Activated T-cell treated with anti-CD3 and anti-CD28 coated beads, Interleukin-2, amount 50 U/mL, for 72 hours (primary cell): ENCODE results near the gene IL15. TPM values are rescaled to one million over a fixed set of nuclear protein-coding genes. Genes with fewer than 3 reads are reported as not detected.
"Not testable (repeated sequence)": the region's sequence is repeated elsewhere in the genome, so short reads cannot be mapped to it uniquely, and the experiment has no call there.

Experiments
- ATAC-seq, 2 donors: fragments of 150-1000 bp; cut with Tn5 transposase; replicated peaks in 1 of 2; 2 replicates each; pipeline ENCODE4 v1.10.0; 2021; ENCODE audit warnings: moderate library complexity in 2 of 2, mild to moderate bottlenecking in 1 of 2
- DNase-seq, 2 donors: peaks; one replicate each; pipeline ENCODE4 v3.0.0; 2021 to 2022; ENCODE audit warnings: mixed read lengths in 1 of 2
- H3K27ac Mint-ChIP-seq: one replicate; pipeline ENCODE4 v1.8.0; 2022; ENCODE audit warnings: mild to moderate bottlenecking, moderate library complexity, mixed read lengths
- H3K27me3 Mint-ChIP-seq: one replicate; pipeline ENCODE4 v1.8.0; 2022; ENCODE audit warnings: low read depth, mixed read lengths
- H3K36me3 Mint-ChIP-seq, 2 donors: one replicate each; pipeline ENCODE4 v1.8.0; 2022; ENCODE audit warnings: mixed read lengths in 2 of 2, mild to moderate bottlenecking in 1 of 2; ENCODE audit not compliant: insufficient read depth in 2 of 2
- H3K4me1 Mint-ChIP-seq: one replicate; pipeline ENCODE4 v1.8.0; 2022; ENCODE audit warnings: low read depth, mixed read lengths
- H3K4me3 Mint-ChIP-seq, 2 donors: one replicate each; pipeline ENCODE4 v1.8.0; 2022; ENCODE audit warnings: mild to moderate bottlenecking in 2 of 2, mixed read lengths in 2 of 2, moderate library complexity in 2 of 2
- H3K9me3 Mint-ChIP-seq, 2 donors: one replicate each; pipeline ENCODE4 v1.8.0; 2022; ENCODE audit warnings: mixed read lengths in 2 of 2
- total RNA-seq, 2 donors: library from RNA; stranded (reverse); gene quantifications; one replicate each; pipeline ENCODE4 v1.2.3, GENCODE V29; 2022

IL15 gene
- total RNA-seq, 2 donors from 2014 or later = 2.1 TPM

DNA sequence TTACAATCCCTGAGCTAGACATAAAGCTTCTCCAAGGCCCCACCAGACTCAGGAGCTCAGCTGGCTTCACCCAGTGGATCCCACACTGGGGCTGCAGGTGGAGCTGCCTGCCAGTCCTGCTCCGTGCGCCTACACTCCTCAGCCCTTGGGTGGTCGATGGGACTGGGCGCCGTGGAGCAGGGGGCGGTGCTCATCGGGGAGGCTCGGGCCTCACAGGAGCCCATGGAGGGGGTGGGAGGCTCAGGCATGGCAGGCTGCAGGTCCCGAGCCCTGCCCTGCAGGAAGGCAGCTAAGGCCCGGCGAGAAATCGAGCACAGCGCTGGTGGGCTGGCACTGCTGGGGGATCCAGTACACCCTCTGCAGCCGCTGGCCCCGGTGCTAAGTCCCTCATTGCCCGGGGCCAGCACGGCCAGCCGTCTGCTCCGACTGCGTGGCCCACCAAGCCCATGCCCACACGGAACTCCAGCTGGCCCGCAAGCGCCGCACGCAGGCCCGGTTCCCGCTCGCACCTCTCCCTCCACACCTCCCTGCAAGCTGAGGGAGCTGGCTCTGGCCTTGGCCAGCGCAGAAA, 53.4 kb downstream of the IL15 start:
- H3K36me3 Mint-ChIP-seq, H3K4me3 Mint-ChIP-seq, ATAC-seq, H3K27ac Mint-ChIP-seq, H3K4me1 Mint-ChIP-seq, H3K27me3 Mint-ChIP-seq, H3K9me3 Mint-ChIP-seq, DNase-seq: not testable (repeated sequence)

DNA sequence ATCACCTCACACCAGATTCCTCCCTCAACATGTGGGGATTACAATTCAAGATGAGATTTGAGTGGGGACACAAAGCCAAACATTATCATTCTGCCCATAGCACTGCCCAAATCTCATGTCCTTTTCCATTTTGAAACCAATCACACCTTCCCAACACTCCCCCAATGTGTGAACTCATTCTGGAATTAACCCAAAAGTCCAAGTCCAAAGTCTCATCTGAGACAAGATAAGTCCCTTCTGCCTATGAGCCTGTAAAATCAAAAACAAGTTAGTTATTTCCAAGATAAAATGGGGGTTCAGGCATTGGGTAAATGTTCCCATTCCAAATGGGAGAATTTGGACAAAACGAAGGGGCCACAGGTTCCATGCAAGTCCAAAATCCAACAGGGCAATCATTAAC, 54.9 kb downstream of the IL15 start:
- not testable (repeated sequence) for H3K4me3 Mint-ChIP-seq, H3K36me3 Mint-ChIP-seq, H3K9me3 Mint-ChIP-seq, DNase-seq, H3K27me3 Mint-ChIP-seq, H3K27ac Mint-ChIP-seq, ATAC-seq, H3K4me1 Mint-ChIP-seq

DNA sequence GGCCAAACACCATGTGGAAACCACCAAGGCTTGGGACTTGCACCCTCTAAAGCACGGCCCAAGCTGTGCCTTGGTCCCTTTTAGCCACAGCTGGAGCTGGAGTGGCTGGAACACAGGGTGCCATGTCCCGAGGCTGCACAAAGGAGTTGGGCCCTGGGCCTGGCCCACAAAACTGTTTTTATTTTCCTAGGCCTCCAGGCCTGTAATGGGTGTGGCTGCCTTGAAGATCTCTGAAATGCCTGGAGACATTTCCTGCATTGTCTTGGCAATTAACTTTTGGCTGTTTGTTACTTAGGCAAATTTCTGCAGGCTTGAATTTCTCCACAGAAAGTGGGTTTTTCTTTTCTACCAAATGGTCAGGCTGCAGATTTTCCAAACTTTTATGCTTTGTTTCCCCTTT, 55.7 kb downstream of the IL15 start:
- Mint-ChIP-seq H3K36me3 (no peaks in the 10 kb centered on the region), H3K27me3 (no peaks in the 10 kb centered on the region), H3K27ac (no peak overlapping the region), H3K4me1 (no peaks in the 10 kb centered on the region), H3K4me3 (no peak overlapping the region), H3K9me3 (no peaks in the 10 kb centered on the region)
- DNase-seq (no peak), ATAC-seq (no peak)

DNA sequence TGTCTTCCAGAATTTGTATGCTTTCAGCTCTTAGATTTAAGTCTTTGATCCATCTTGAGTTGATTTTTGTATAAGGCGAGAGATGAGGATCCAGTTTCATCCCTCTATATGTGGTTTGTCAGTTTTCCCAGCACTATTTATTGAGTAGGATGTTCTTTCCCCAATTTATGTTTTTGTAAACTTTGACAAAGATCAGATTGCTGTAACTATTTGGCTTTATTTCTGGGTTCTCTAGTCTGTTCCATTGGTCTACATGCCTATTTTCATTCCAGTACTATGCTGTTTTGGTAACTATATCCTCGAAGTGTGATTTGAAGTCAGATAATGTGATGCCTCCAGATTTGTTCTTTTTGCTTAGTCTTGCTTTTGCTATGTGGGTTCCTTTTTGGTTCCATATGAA, 60.7 kb downstream of the IL15 start:
- Mint-ChIP-seq H3K36me3 (no peaks in the 10 kb centered on the region), H3K4me3 (no peak overlapping the region), H3K9me3 (no peaks in the 10 kb centered on the region), H3K27ac (no peak overlapping the region), H3K27me3 (no peaks in the 10 kb centered on the region), H3K4me1 (no peaks in the 10 kb centered on the region)
- no peak for ATAC-seq
- DNase-seq = no peak

DNA sequence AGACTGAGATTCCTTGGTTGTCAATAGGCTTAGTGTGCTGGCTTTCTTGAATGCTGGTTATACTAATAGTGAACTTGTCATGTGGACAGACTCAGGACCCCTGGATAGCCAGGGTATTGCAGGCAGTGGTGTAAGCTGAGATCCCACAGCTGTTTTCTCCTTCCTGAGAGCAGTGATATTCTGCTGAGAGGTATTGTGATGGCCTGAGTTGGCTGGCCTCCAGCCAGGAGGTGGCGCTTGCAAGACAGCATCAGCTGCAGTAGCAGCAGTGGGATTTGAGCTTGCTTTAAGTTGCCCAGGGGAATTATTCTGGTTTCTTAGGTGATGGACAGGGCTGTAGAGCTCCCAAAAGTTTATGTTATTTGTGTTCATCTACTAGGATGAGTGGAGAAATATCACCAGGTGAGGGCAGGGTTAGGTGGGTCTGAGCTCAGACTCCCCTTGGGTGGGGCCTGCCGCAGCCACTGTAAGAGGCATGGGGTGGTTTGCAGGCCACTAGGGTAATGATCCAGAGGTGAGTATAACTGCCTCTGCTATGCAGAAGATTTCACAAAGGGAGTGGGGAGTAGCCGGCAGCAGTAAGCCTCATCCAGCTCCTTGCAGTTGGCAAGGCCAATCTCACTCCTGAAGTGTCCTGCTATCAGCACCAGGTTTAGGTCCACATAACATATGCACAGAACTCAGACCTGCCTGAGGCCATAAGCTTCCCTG, 66.2 kb downstream of the IL15 start:
- Mint-ChIP-seq H3K4me3 (no peak overlapping the region), H3K4me1 (no peaks in the 10 kb centered on the region), H3K9me3 (peaks cover 0 to 5% of the 10 kb centered on the region in 2 donors), H3K36me3 (no peaks in the 10 kb centered on the region), H3K27ac (no peak overlapping the region), H3K27me3 (no peaks in the 10 kb centered on the region)
- no peak for ATAC-seq
- no peak for DNase-seq

DNA sequence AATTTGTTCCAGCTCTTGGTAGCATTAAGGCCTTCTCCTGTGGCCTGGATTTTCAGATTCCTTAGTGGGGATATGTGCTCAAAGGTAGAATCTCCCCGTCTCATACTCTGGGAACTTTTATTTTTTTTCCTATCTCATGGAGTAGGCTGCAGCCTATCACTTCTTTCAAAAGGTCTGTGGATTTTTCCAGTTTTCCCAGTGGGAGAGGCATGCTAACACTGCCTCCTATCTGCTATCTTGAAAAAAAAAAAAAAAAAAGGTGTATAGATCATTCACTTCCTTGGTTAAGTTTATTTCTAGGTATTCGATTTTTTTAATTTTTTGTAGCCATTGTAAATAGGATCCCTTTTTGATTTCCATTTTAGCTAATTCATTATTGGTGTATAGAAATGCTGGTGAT, 67.1 kb downstream of the IL15 start:
- DNase-seq = no peak
- Mint-ChIP-seq H3K4me1 (no peaks in the 10 kb centered on the region), H3K4me3 (no peak overlapping the region), H3K36me3 (no peaks in the 10 kb centered on the region), H3K27ac (no peak overlapping the region), H3K27me3 (no peaks in the 10 kb centered on the region), H3K9me3 (peaks cover 0 to 6% of the 10 kb centered on the region in 2 donors)
- no peak for ATAC-seq

DNA sequence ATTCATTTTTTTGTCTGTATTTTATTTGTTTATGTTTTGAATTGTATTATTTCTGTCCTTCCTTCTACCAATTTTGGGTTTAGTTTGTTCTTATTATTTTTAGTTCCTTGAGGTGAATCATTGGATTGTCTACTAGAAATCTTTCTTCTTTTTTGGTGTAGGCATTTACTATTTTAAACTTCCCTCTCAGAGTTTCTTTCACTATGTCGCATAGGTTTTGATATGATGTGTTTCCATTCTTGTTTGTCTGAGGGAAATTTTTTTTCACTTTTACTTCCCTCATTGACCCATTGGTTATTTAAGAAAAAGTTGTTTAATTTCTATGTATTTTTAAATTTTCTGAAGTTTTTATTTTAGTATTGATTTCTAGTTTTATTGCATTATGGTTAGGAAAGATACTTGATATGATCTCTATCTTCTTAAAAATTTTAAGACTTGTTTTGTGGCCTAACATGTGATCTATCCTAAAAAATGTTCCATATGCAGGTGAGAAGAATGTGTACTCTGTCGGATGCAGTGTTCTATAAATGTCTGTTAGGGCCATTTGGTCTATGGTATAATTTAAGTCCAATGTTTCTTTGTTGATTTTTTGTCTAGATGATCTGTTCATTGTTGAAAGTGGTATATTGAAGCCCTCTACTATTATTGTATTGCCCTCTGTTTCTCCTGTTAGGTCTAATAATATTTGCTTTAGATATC, 68.8 kb downstream of the IL15 start:
- peaks cover 0 to 6% of the 10 kb centered on the region in 2 donors for H3K9me3 Mint-ChIP-seq
- no peaks in the 10 kb centered on the region for H3K36me3 Mint-ChIP-seq
- no peak overlapping the region for H3K4me3 Mint-ChIP-seq
- ATAC-seq (no peak), DNase-seq (no peak)
- H3K27ac Mint-ChIP-seq = peak overlapping the region; percentile 43
- H3K27me3 Mint-ChIP-seq = no peaks in the 10 kb centered on the region
- H3K4me1 Mint-ChIP-seq = no peaks in the 10 kb centered on the region

DNA sequence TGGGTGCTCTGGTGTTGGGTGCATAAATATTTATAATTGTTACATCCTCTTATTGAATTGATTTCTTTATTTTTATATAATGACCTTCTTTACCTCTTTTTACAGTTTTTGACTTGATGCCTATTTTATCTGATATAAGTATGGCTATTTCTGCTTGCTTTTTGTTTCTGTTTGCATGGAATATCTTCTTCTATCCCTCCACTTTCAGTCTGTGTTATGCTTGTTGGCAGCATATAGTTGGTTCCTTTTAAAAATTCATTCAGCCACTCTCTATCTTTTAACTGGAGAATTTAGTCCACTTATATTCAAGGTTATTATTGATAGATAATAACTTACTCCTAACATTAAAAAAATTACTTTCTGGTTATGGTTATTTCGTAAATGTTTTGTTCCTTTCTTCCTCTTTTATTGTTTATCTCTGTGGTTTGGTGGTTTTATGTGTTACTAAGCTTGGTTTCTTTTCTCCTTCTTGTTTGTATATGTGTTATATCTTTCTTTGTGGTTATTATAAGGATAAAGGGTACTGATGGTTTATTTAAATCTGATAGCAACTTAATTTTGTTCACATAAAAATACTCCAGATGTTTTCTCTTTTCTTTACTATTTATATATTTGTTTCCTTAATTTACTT, 69.5 kb downstream of the IL15 start:
- no peak overlapping the region for H3K27ac Mint-ChIP-seq

DNA sequence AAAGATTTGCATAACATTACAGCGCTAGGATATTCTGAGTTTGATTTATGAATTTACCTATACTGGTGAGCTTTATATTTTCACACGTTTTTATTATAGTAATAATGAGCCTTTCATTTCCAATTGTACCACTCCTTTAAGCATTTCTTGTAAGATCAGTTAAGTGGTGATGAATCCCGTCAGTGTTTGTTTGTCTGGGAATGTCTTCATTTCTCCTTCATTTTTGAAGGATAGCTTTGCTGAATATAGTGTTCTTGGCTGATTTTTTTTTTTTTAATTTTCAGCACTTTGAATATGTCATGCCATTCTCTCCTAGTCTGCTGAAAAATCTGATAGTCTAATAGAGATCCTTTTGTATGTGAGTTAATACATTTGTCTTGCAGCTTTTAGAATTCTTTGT, 70.1 kb downstream of the IL15 start:
- no peaks in the 10 kb centered on the region for H3K4me1 Mint-ChIP-seq
- ATAC-seq (no peak), DNase-seq (no peak)
- H3K9me3 Mint-ChIP-seq = peaks cover 0 to 6% of the 10 kb centered on the region in 2 donors
- H3K27ac Mint-ChIP-seq = no peak overlapping the region
- H3K4me3 Mint-ChIP-seq = no peak overlapping the region
- H3K36me3 Mint-ChIP-seq = no peaks in the 10 kb centered on the region
- H3K27me3 Mint-ChIP-seq = no peaks in the 10 kb centered on the region

More for the DNA sequence above, 69.5 kb downstream of the IL15 start:
- no peaks in the 10 kb centered on the region for H3K27me3 Mint-ChIP-seq
- H3K9me3 Mint-ChIP-seq = peaks cover 0 to 6% of the 10 kb centered on the region in 2 donors
- no peaks in the 10 kb centered on the region for H3K36me3 Mint-ChIP-seq
- no peaks in the 10 kb centered on the region for H3K4me1 Mint-ChIP-seq
- ATAC-seq (no peak), DNase-seq (no peak)
- no peak overlapping the region for H3K4me3 Mint-ChIP-seq

DNA sequence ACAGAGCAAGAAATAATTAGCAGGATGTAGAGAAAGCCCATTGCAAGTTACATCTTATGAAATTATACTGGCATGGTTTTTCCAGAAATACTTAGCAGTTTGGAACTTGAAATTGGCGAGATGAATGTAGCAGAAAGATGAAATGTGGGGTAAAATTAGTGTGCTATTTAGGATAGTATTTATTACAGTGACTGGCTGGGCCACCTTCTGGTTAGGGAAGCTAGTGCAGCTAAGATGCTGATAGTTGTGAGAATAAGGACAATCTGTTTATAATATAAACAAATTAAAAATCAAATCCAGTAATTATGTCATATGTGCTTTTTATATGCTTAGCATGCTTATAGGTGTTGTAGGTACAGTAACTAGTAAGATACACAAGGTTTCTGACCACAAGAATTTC, 74.8 kb downstream of the IL15 start:
- H3K9me3 Mint-ChIP-seq = peaks cover 0 to 6% of the 10 kb centered on the region in 2 donors
- no peak overlapping the region for H3K4me3 Mint-ChIP-seq
- no peaks in the 10 kb centered on the region for H3K27me3 Mint-ChIP-seq
- peaks cover 0 to 1% of the 10 kb centered on the region in 2 donors for H3K36me3 Mint-ChIP-seq
- no peaks in the 10 kb centered on the region for H3K4me1 Mint-ChIP-seq
- DNase-seq = no peak
- no peak for ATAC-seq
- no peak overlapping the region for H3K27ac Mint-ChIP-seq

DNA sequence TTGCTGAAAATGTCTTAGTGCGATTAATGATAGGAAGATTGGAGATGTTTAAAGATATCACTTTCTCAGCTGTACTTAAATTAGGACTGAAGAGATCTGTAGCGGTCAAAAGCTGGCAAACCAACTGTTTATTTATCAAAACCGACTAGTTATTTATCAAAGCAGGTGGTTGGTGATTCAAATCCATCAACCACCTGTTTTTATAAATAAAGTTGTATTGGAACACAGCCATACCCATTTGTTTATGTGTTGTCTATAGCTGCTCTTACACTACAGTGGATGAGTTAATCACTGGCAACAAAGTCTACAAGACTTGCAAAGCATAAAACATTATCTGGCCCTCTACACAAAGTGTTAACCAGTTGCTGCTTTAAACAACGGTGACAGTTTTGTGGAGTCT, 76.8 kb downstream of the IL15 start:
- H3K4me3 Mint-ChIP-seq = no peak overlapping the region
- no peaks in the 10 kb centered on the region for H3K4me1 Mint-ChIP-seq
- H3K27me3 Mint-ChIP-seq = no peaks in the 10 kb centered on the region

DNA sequence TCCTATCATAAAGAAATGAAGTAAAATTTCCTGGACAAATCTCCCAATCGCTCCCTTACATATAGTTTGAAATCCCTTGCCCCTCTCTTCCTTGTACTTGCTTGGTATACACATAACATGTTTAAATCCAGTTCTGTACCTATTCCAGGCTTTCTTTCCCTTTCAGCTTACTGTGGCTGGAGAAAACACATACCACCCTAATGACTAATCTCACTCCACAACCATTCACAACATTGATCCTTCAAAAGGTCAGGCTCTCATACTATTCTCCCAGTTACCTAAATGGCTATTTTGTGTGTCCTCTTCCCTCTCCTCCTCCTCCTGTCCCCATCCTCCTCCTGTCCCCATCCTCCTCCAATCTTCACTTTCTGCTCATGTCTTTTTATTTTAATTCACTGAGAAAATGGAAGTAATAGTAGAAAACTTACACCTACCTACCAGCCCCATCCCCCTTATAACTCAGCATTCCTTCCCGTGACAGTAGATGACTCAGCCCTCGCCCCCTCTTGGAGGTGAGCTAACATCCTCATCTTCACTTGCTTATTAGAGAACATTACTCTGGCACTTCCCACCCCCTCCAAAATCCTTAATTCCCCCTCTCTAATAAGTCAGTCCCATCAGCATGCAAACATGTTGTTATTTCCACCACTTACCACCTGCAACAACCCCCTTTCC, 77.5 kb downstream of the IL15 start:
- ATAC-seq = no peak
- Mint-ChIP-seq H3K27ac (no peak overlapping the region), H3K36me3 (peaks cover 0 to 1% of the 10 kb centered on the region in 2 donors), H3K9me3 (peaks cover 0 to 6% of the 10 kb centered on the region in 2 donors), H3K4me1 (no peaks in the 10 kb centered on the region), H3K4me3 (no peak overlapping the region), H3K27me3 (no peaks in the 10 kb centered on the region)
- no peak for DNase-seq

More for the DNA sequence above, 76.8 kb downstream of the IL15 start:
- Mint-ChIP-seq H3K27ac (no peak overlapping the region), H3K9me3 (peaks cover 0 to 6% of the 10 kb centered on the region in 2 donors), H3K36me3 (peaks cover 0 to 1% of the 10 kb centered on the region in 2 donors)
- ATAC-seq = no peak
- no peak for DNase-seq

DNA sequence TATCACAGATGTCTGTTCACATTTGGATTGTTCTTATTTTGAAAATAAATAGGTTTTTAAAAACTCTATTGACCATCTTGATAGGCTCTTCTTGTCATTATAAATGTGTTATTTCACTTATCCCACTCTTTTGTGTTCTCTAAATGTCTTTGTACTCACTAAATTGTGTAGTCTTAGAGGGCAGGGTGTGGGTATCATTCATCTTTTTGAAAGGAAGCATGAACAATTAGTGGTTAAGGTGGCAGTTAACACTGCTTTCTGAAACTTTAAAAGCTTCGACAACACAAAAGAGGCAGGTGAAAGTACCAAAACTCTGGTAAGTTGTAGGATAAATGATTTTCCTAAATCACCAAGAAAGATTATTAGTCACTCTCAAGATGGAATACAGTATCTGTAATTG, 83.2 kb downstream of the IL15 start:
- peaks cover 0 to 6% of the 10 kb centered on the region in 2 donors for H3K9me3 Mint-ChIP-seq
- no peaks in the 10 kb centered on the region for H3K27me3 Mint-ChIP-seq
- no peak overlapping the region for H3K4me3 Mint-ChIP-seq
- no peak for DNase-seq
- no peak for ATAC-seq
- no peak overlapping the region for H3K27ac Mint-ChIP-seq
- no peaks in the 10 kb centered on the region for H3K4me1 Mint-ChIP-seq
- H3K36me3 Mint-ChIP-seq = peaks cover 0 to 1% of the 10 kb centered on the region in 2 donors
